Measurements from ENCODE around the gene DEXI. TPM values are rescaled to one million over a fixed set of nuclear protein-coding genes. Genes with fewer than 3 reads are reported as not detected.

Gene DEXI
- total and polyA plus RNA-seq, 9 of the 15 experiments (the other 6 are each of a cell fraction or from before 2014, with no cell fraction given), result 2.9 to 40.1 (median 22.0) TPM

GRCh38 chr16:10889855-10890254 lies 52.4 kb downstream of the DEXI start:
- peaks cover 2 to 4% of the 10 kb centered on the region in 2 experiments for H3K27me3 ChIP-seq (ENCODE audit: control insufficient read depth in 2 of 2, insufficient read depth in 2 of 2, low read length in 2 of 2)
- H3K36me3 ChIP-seq (ENCODE audit: control insufficient read depth, insufficient read depth, low read length), result no peaks in the 10 kb centered on the region
- no peak for ATAC-seq
- H3K27ac ChIP-seq (ENCODE audit: extremely low read depth, low read depth, low read length), result no peak overlapping the region
- BruUV-seq (replicated peaks), result no TSS peak
- H3K9me1 ChIP-seq (ENCODE audit: control insufficient read depth, insufficient read depth, low read length), result no peaks in the 10 kb centered on the region
- ChIA-PET POLR2A (no interaction called here), CTCF (ENCODE audit: low intra/inter-chr PET ratio) (no interaction called here)
- no peak overlapping the region for H2AFZ ChIP-seq (ENCODE audit: low read depth, low read length)
- TF ChIP-seq SRSF7 (optimal IDR thresholded peaks at IDR 0.05; ENCODE audit: low read depth, low read length) (no peak), TAF9B (IDR thresholded peaks at IDR 0.05; ENCODE audit: partially characterized antibody) (no peak), BRCA1 (IDR thresholded peaks at IDR 0.05) (no peak), BRCA1 (CRISPR knock-in tag; IDR thresholded peaks at IDR 0.05) (no peak), SPI1 (IDR thresholded peaks at IDR 0.05; ENCODE audit: borderline replicate concordance, low read depth, low read length) (peak; percentile 33; the same call in 1 of the 2 replicates), NCOA6 (IDR thresholded peaks at IDR 0.05) (no peak), ELK1 (CRISPR knock-in tag; IDR thresholded peaks at IDR 0.05) (no peak)
- peaks cover 0 to 3% of the 10 kb centered on the region in 2 experiments; a peak in 1 of 5 replicates for H3K4me1 ChIP-seq (replicated peaks in 1 of 2; ENCODE audit: control insufficient read depth in 2 of 2, insufficient read depth in 2 of 2, low read length in 2 of 2)
- H4K20me1 ChIP-seq (replicated peaks; ENCODE audit: control insufficient read depth, insufficient read depth, low read length), result peaks cover under 1% of the 10 kb centered on the region; the same call in 1 of the 2 replicates
- FAIRE-seq, result no peak
- H3K9me3 ChIP-seq (replicated peaks; ENCODE audit: control insufficient read depth, insufficient read depth, low read depth, low read length), result no peaks in the 10 kb centered on the region
- WGBS (ENCODE audit: insufficient coverage, low coverage, missing lambda C conversion rate), result 3% methylated on average over 4 of the region's 4 CpGs
- DNase-seq (ENCODE audit: extremely low read depth in 1 of 4, low spot score in 3 of 4), result no peak
- in situ Hi-C loops (cut with MboI), result no loop called here
- H3K9ac ChIP-seq (ENCODE audit: insufficient read depth in 1 of 2, low read depth in 2 of 2, low read length in 2 of 2), result no peak overlapping the region
- no peaks in the 10 kb centered on the region for H3K79me2 ChIP-seq (ENCODE audit: control insufficient read depth, insufficient read depth, low read length)
- intact Hi-C loops (cut with micrococcal nuclease), result no loop called here
- no peak overlapping the region for H3K4me3 ChIP-seq
- no peak overlapping the region for H3K4me2 ChIP-seq (ENCODE audit: insufficient read depth, low read length)

Measured in K562 (cell line).